ENCODE measurements around the gene ASIC1.

DNA sequence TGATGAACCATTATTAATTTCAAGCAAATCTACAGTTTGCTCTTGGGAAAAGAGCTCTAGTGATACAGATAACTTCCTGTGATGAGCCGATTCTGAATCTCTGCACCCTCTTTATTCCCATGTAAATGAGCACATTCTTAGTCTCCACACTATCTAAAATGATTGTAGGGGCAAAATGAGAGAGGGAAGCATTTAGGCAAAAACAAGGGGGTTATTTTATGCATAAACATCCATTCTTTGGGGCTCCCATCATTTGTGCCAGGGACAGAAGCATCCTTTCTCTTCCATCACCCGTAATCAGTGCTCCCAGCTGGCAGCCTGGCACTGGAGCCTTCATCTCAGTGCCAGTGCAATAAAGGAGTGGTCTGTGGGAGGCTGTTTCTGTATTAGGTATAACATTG, 44.7 kb downstream of the ASIC1 start:
- TF ChIP-seq STAT1 (IDR thresholded peaks at IDR 0.05; ENCODE audit: unreplicated experiment): no peak
- TF ChIP-seq, protein P1, sequence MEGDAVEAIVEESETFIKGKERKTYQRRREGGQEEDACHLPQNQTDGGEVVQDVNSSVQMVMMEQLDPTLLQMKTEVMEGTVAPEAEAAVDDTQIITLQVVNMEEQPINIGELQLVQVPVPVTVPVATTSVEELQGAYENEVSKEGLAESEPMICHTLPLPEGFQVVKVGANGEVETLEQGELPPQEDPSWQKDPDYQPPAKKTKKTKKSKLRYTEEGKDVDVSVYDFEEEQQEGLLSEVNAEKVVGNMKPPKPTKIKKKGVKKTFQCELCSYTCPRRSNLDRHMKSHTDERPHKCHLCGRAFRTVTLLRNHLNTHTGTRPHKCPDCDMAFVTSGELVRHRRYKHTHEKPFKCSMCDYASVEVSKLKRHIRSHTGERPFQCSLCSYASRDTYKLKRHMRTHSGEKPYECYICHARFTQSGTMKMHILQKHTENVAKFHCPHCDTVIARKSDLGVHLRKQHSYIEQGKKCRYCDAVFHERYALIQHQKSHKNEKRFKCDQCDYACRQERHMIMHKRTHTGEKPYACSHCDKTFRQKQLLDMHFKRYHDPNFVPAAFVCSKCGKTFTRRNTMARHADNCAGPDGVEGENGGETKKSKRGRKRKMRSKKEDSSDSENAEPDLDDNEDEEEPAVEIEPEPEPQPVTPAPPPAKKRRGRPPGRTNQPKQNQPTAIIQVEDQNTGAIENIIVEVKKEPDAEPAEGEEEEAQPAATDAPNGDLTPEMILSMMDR (conservative IDR thresholded peaks at IDR 0.05; ENCODE audit: low read depth in 2 of 2): no peak
- TF ChIP-seq EZH2phosphoT487 (IDR thresholded peaks at IDR 0.05; ENCODE audit: unreplicated experiment): no peak
- TF ChIP-seq POLR2AphosphoS5 (IDR thresholded peaks at IDR 0.05; ENCODE audit: low read depth): no peak
- no peak for TF ChIP-seq ZNF331 (CRISPR knock-in tag; IDR thresholded peaks at IDR 0.05; ENCODE audit: low read depth)
- no peak for TF ChIP-seq CREB1 (CRISPR knock-in tag; IDR thresholded peaks at IDR 0.05; ENCODE audit: low read depth)
